ENCODE data around the gene GTPBP6.
"Not testable (repeated sequence)": the region's sequence is repeated elsewhere in the genome, so short reads cannot be mapped to it uniquely, and the experiment has no call there.

GTPBP6 gene

GRCh38 chrX:290476-291166 is 28.0 kb downstream of the GTPBP6 start:
- no peak for DNase-seq

GRCh38 chrX:288561-288991 is 30.0 kb downstream of the GTPBP6 start:
- no peak for DNase-seq

GRCh38 chrX:287670-288069 is 30.9 kb downstream of the GTPBP6 start:
- DNase-seq = no peak

- no peak for DNase-seq
Observed at GRCh38 chrX:285076-285677, 33.4 kb downstream of the GTPBP6 start.

GRCh38 chrX:283115-283845 is 35.3 kb downstream of the GTPBP6 start:
- DNase-seq = no peak

- not testable (repeated sequence) for DNase-seq
Observed at GRCh38 chrX:282000-282681, 36.5 kb downstream of the GTPBP6 start.

- no peak for DNase-seq
Observed at GRCh38 chrX:281166-281999, 37.2 kb downstream of the GTPBP6 start, which contains the start of gene PLCXD1. TSS of gene PLCXD1 (plus strand) at chrX:281381. CDS start at chrX:284188, 2,807 bp downstream.

GRCh38 chrX:280722-281121 is 37.9 kb downstream of the GTPBP6 start:
- not testable (repeated sequence) for DNase-seq

GRCh38 chrX:279757-280604 is 38.6 kb downstream of the GTPBP6 start:
- DNase-seq = not testable (repeated sequence)

DNA sequence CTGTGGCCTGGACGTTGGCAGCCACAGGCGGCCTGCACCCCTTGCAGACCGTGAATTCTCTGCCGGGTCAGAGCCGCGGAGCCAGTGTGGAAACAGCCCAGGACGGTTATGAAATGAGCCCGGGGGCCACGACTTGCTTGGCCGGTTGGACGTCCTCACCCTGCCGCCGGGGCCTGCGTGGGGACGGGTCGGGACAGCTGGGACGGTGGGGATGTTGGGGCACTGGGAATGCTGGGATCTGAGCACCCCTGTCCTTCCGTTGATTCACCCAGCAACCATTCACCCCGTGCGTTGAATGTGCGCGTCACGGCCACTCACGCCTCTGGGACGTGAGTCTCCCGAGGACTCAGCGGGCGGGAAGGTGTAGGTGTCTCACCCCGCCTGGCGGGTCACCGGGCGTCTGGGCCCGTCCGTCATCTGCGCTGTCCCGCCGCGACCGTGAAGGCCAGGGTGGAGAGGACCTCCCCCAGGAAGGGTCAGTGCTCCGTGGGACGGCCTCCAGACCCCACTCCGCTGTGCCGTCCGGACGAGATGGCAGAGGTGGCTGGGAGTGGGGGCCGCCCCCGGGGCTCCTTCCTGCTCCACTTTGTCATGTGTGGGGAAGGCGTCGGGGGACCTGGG is 41.9 kb downstream of the GTPBP6 start:
- DNase-seq = no peak

DNA sequence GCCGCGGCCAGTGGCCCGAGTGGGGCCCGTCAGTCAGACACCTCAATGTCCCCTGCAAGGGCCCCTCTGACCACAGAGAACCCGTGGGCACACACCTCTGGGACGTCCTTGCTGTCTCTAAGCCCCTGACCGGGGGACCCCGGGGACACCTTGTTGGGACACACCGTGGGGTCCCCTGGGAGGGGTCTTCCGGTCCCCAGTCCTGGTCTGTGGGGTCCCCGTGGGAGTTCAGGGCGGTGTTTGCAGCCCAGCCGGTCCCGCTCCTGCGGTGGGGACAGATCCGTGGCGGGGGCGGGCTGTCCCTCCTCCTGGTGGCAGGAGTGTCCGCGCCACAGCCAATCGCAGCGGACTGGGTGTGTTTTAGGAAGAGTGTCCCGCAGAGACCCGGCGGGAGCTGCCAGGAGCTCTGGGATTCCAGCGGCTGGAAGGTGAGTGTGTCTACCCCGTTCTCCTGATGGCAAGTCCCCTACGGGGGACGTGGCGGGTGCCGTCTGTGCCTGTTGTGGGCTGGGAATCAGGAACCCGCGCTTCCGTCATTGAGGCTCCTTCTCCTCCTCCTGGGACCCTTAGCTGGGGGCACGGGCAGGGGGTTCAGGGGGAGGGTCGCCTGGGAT is 42.5 kb downstream of the GTPBP6 start:
- no peak for DNase-seq

GRCh38 chrX:275476-275966 is 43.1 kb downstream of the GTPBP6 start:
- no peak for DNase-seq

DNA sequence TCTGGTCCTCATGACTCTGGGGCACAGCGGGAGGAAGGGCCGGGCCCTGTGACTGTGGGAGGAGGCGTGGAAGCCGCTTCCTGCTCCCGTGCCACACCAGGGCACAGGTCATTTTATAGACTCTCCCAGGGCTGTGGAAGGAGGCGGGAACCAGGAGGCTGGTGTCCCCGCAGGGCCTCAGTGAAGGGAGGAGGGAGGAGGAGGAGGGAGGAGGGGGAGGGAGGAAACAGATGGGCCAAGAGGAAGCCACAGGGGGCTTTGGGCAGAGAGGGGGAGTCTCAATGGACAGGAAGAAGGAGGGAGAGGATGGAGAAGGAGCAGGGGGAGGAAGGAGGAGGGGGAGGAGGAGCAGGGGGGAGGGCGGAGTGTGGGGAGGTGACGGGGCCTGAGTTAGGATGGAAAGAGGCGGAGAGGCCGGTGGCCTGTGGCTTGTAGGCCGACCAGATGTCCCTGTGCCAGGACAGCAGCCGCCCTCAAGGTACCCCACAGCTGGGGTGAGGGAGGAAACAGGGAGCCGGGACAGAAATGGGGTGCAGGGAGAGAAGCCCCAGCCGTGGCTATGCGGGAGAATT is 43.6 kb downstream of the GTPBP6 start:
- DNase-seq = no peak

- DNase-seq = no peak
Observed at GRCh38 chrX:270848-271367, 47.7 kb downstream of the GTPBP6 start.

GRCh38 chrX:267771-268261 is 50.8 kb downstream of the GTPBP6 start:
- DNase-seq = no peak

DNA sequence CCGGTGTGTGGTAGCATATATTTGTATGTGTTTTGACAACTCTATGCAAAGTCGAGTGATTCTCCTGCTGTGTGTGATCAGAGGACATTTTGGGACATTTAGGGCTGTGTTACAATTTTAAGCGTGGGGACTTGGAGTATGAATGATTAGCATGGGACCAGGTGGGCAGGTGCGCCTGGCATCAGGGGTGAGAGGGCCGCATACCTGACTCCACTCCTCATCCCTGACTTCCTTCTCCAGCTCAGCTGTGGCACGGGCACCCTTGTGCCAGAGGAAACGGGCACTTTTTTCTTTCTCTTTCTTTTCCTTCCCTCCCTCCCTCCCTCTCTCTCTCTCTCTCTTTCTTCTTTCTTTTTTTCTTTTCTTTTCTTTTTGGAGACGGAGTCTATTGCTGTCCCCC is 53.1 kb downstream of the GTPBP6 start:
- no peak for DNase-seq

GRCh38 chrX:264634-265455 is 53.8 kb downstream of the GTPBP6 start:
- DNase-seq = no peak

DNA sequence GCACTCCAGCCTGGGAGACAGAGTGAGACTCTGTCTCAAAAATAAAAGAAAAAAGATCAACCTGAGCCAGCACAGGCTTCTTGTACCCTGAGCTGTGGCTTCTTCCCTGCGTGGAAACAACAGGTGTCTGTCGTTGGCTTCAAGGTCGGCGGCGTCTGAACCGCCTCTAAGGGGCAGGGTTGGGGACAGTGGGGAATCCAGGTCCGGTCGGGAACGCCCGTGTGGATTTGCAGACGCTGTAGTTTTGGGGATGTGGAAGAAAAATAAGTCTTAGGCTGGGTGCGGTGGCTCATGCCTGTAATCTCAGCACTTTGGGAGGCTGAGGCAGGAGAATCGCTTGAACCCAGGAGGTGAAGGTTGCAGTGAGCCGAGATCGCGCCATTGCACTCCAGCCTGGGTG is 54.6 kb downstream of the GTPBP6 start:
- DNase-seq = not testable (repeated sequence)
